ENCODE results near the gene SEPTIN11.

The SEPTIN11 gene

DNA sequence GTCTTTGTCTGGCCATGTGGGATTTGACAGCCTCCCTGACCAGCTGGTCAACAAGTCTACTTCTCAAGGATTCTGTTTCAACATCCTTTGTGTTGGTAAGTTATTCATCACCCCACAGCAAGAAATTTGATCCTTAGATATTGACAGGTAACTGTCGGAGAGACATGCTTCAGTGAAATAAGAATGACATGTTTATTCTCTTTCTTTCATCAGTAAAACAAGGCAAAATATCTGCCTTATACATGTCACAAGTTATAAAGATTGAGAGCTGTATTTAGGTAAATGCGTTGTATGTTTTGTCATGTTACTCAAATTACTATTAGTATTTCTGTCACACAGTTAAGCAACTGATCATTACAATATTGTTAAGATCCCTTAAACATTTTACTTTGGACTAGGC, 46.9 kb downstream of the SEPTIN11 start:
- ATAC-seq (ENCODE audit: low read depth) (no peak), DNase-seq (ENCODE audit: low spot score in 2 of 2) (no peak)
- Mint-ChIP-seq H3K4me1 (peaks cover 15% of the 10 kb centered on the region), H3K9me3 (no peaks in the 10 kb centered on the region), H3K36me3 (peaks cover 20% of the 10 kb centered on the region), H3K27ac (no peak overlapping the region), H3K27me3 (no peaks in the 10 kb centered on the region), H3K4me3 (no peak overlapping the region)

DNA sequence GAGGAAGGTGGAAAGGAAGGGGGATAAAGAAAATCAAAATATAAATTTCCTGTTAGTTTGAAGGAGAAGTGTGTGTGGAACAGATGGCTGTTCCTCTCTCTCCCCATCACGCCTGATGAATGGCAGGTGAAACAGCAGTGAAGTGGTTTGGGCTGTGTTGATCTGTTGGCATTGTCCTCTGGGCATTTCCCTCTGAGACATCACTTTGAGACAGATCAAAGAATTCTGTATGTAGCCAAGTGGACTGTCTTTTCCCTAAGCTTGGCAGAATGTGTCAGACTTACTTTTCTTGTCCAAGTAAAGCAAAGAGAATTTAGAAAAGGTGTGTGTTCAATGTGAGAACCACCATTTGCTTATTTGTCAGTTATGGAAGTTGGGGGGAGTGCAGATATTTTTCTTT, 47.5 kb downstream of the SEPTIN11 start:
- H3K27me3 Mint-ChIP-seq = no peaks in the 10 kb centered on the region
- ATAC-seq (ENCODE audit: low read depth) = no peak
- DNase-seq (ENCODE audit: low spot score in 2 of 2) = no peak
- no peaks in the 10 kb centered on the region for H3K9me3 Mint-ChIP-seq
- H3K27ac Mint-ChIP-seq = no peak overlapping the region
- peaks cover 20% of the 10 kb centered on the region for H3K36me3 Mint-ChIP-seq
- no peak overlapping the region for H3K4me3 Mint-ChIP-seq
- H3K4me1 Mint-ChIP-seq = peaks cover 15% of the 10 kb centered on the region

DNA sequence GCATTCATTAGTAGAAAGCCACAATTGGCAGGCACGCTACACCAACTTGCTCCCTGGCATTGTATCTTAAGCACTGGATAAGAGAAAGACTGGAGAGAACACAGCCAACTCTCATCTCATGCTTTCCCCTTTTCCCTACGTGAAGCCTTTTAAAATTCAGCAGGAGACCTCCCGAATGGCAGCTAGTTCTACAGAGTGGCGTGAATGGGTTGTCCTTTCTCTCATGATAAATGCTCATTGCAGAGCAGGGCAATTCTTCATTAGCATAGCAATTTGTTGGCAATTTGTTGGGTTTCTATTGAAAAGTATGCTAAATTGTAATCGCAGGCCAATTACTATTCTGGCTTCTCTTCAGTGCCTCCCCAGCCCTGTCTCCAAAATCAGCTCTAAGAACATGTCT, 48.0 kb downstream of the SEPTIN11 start:
- Mint-ChIP-seq H3K4me1 (peaks cover 15% of the 10 kb centered on the region), H3K4me3 (no peak overlapping the region), H3K36me3 (peaks cover 20% of the 10 kb centered on the region), H3K9me3 (no peaks in the 10 kb centered on the region), H3K27me3 (no peaks in the 10 kb centered on the region), H3K27ac (no peak overlapping the region)
- no peak for DNase-seq (ENCODE audit: low spot score in 2 of 2)
- no peak for ATAC-seq (ENCODE audit: low read depth)

DNA sequence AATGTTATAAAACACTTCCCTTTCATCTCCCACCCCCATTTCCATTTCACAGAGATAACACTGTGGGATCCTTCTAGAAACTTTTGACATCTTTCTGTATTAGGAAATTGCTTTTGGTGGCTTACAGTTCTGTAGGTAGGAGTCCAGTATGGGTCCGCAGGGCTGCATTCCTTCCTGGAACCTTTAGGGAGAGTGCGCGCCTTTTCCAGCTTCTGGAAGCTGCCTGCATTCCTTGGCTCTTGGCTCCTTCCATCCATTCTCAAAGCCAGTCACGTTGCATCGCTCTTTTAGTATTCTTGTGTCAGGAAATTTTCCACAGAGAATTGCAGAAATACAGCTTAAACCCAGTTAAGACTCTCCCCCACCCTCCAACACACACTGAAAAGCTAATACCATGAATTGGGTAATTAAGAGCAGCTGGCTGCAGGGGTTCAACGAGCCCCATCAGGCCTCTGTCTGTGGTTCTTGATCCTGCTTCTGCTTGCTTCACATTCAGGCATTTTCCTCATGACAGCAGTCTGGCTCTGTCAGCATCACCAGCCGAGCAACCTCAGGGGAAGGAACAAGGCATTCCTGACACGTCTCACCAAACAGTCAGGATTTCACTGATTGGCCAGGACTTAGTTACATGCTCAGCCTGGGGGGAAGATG, 48.8 kb downstream of the SEPTIN11 start:
- ATAC-seq (ENCODE audit: low read depth) = no peak

More for the DNA sequence above, 48.8 kb downstream of the SEPTIN11 start:
- H3K4me1 Mint-ChIP-seq = peaks cover 8% of the 10 kb centered on the region
- no peaks in the 10 kb centered on the region for H3K27me3 Mint-ChIP-seq
- H3K27ac Mint-ChIP-seq = no peak overlapping the region
- no peak overlapping the region for H3K4me3 Mint-ChIP-seq
- no peak for DNase-seq (ENCODE audit: low spot score in 2 of 2)
- H3K36me3 Mint-ChIP-seq = peaks cover 17% of the 10 kb centered on the region
- H3K9me3 Mint-ChIP-seq = no peaks in the 10 kb centered on the region
